Measurements from ENCODE around the gene PPM1F. TPM values are rescaled to one million over a fixed set of nuclear protein-coding genes. Genes with fewer than 3 reads are reported as not detected.
A peak's percentile ranks its signal among the peaks of the same experiment; 100 is the strongest.
"Not testable (repeated sequence)": the region's sequence is repeated elsewhere in the genome, so short reads cannot be mapped to it uniquely, and the experiment has no call there.

PPM1F gene
- total RNA-seq, 1 donor from 2014 or later, result 76.0 TPM

GRCh38 chr22:21889251-21889990, 63.2 kb downstream of the PPM1F start:
- no peaks in the 10 kb centered on the region for H3K4me1 ChIP-seq
- no peaks in the 10 kb centered on the region for H3K27me3 ChIP-seq
- TF ChIP-seq CTCF (IDR thresholded peaks at IDR 0.05), result no peak
- no peaks in the 10 kb centered on the region for H3K36me3 ChIP-seq
- H3K27ac ChIP-seq, result peak overlapping the region; percentile 10 to 23
- intact Hi-C loops (cut with DNase I), result no loop called here
- H3K4me3 ChIP-seq, result no peak overlapping the region
- no peak for DNase-seq (ENCODE audit: low spot score in 2 of 2)
- H3K9me3 ChIP-seq, result no peaks in the 10 kb centered on the region

GRCh38 chr22:21887841-21888240, 64.8 kb downstream of the PPM1F start:
- H3K27ac ChIP-seq, result no peak overlapping the region
- no peak overlapping the region for H3K4me3 ChIP-seq
- no peak for DNase-seq (ENCODE audit: low spot score in 2 of 2)
- intact Hi-C loops (cut with DNase I), result no loop called here
- H3K4me1 ChIP-seq, result no peaks in the 10 kb centered on the region
- no peaks in the 10 kb centered on the region for H3K36me3 ChIP-seq
- no peak for TF ChIP-seq CTCF (IDR thresholded peaks at IDR 0.05)
- no peaks in the 10 kb centered on the region for H3K27me3 ChIP-seq
- H3K9me3 ChIP-seq, result no peaks in the 10 kb centered on the region

- H3K27ac ChIP-seq; H3K4me1 ChIP-seq; H3K27me3 ChIP-seq; H3K9me3 ChIP-seq; H3K36me3 ChIP-seq; DNase-seq (ENCODE audit: low spot score in 2 of 2); intact Hi-C loops (cut with DNase I); H3K4me3 ChIP-seq: not testable (repeated sequence)
Observed at GRCh38 chr22:21883930-21884329, 68.7 kb downstream of the PPM1F start.

- H3K27me3 ChIP-seq; DNase-seq (ENCODE audit: low spot score in 2 of 2); H3K36me3 ChIP-seq; H3K9me3 ChIP-seq; H3K4me1 ChIP-seq; H3K27ac ChIP-seq; intact Hi-C loops (cut with DNase I); H3K4me3 ChIP-seq: not testable (repeated sequence)
Observed at GRCh38 chr22:21882754-21883333, 69.8 kb downstream of the PPM1F start.

- H3K27ac ChIP-seq, result no peak overlapping the region
- no peaks in the 10 kb centered on the region for H3K36me3 ChIP-seq
- no peaks in the 10 kb centered on the region for H3K27me3 ChIP-seq
- no peaks in the 10 kb centered on the region for H3K4me1 ChIP-seq
- intact Hi-C loops (cut with DNase I), result no loop called here
- DNase-seq (ENCODE audit: low spot score in 2 of 2), result no peak
- no peaks in the 10 kb centered on the region for H3K9me3 ChIP-seq
- TF ChIP-seq CTCF (IDR thresholded peaks at IDR 0.05), result no peak
- no peak overlapping the region for H3K4me3 ChIP-seq
Observed at GRCh38 chr22:21881841-21882753, 70.6 kb downstream of the PPM1F start.

GRCh38 chr22:21876486-21877176, 76.0 kb downstream of the PPM1F start:
- intact Hi-C loops (cut with DNase I), result no loop called here
- no peak for DNase-seq (ENCODE audit: low spot score in 2 of 2)
- no peaks in the 10 kb centered on the region for H3K36me3 ChIP-seq
- H3K9me3 ChIP-seq, result no peaks in the 10 kb centered on the region
- H3K4me3 ChIP-seq, result no peak overlapping the region
- H3K27ac ChIP-seq, result no peak overlapping the region
- H3K4me1 ChIP-seq, result no peaks in the 10 kb centered on the region
- TF ChIP-seq CTCF (IDR thresholded peaks at IDR 0.05), result no peak
- H3K27me3 ChIP-seq, result no peaks in the 10 kb centered on the region

GRCh38 chr22:21874953-21875352, 77.7 kb downstream of the PPM1F start:
- H3K27me3 ChIP-seq; H3K4me1 ChIP-seq; H3K4me3 ChIP-seq; DNase-seq (ENCODE audit: low spot score in 2 of 2); intact Hi-C loops (cut with DNase I); H3K9me3 ChIP-seq; H3K36me3 ChIP-seq; H3K27ac ChIP-seq: not testable (repeated sequence)

Measured in ascending aorta (tissue), 2 donors.